Fibroblast of skin of left biceps (primary cell): ENCODE data around the gene PRKCE.

Source experiments
- DNase-seq, 2 experiments: peaks; one replicate each; pipeline ENCODE4 v3.0.0-alpha.2; 2013; ENCODE audit warnings: low read depth in 2 of 2

Gene PRKCE

DNA sequence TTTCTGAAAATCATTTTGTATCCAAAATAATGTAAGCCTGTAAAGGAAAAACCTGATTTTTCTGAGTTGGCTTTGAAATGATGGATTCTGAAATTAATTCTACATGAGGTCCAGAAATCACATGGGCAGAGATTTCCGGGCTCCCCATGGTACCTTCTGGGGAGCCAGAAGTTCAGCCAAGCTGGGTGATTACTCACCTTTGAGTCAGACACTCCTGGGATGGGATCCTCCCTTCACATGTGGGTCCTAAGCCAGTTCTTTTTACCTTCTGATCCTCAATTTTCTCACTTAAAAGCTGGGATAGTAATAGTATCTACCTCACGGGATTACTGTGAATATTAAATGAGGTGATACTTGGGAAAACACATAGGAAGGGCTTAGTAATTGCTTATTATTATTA lies 465.9 kb downstream of the PRKCE start:
- no peak for DNase-seq

DNA sequence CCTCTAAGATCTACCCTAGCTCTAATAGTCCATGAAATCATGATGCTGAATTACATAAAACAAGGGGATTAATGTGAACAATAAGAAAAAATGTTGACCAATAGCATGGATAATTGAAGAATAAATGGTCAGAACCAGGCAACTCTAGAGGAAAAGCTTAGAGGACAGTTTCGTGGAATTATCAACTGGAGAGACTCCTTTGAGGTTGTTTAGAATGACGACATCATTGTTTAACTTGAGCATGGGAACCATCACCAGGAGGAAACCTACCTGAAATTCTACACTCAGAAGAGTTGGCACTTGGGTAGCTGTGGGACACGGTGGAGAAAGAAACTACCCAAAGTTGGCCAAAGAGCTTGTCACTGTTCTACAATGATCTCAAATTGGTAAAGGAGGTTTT lies 466.5 kb downstream of the PRKCE start:
- DNase-seq = no peak

DNA sequence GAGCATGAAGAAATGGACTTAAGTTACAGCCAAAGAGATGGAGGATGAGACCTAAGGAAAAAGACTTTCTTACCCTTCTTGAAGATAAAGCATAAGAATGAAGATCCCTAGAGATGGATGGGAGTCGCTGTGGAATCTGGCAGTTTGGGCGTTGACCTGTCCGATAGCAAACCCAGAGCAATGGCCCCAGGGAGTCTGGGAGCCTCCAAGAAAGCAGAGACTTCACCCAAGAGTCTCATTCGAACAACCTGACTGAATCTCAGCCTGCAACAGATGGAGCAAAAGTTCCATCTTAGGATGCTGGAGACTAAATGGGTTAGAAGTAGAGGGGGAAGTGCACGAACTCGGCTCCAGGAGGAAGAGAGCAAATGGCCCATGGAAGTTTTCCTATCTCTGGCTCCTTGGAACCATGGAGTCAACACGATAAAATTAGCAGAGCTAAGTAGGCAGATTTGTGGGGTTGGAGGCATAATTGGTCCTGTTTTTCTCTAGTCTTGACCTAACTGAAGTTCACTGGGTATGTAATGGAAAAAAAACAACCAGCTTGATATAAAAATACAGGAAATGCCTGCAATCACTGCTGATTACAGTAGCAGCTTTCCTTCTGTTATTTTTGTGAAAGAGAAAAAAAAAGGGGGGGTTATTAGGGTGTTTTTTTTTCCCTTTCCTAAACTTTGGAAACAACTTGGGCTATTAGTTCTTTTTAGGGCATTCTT lies 467.3 kb downstream of the PRKCE start:
- DNase-seq = no peak

DNA sequence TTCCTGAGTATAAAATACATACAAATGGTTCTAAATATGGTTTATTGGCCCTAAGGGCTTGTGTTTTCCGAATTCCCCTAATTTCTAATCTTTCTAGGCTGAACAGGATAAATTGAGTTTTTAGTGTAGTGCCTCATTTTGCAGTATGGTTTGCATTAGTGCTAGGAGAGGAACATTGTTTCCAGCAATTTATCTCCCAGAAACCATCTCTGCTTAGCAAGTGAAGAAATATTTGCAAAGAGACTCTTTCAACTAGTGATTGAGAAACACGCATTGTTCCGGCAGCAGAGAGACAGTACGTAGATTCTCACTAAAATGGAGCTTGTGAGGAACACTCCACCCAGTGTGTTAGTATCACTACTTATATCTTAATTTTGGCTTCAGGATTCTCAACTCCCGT lies 468.0 kb downstream of the PRKCE start:
- peak; percentile 68 to 74 for DNase-seq

DNA sequence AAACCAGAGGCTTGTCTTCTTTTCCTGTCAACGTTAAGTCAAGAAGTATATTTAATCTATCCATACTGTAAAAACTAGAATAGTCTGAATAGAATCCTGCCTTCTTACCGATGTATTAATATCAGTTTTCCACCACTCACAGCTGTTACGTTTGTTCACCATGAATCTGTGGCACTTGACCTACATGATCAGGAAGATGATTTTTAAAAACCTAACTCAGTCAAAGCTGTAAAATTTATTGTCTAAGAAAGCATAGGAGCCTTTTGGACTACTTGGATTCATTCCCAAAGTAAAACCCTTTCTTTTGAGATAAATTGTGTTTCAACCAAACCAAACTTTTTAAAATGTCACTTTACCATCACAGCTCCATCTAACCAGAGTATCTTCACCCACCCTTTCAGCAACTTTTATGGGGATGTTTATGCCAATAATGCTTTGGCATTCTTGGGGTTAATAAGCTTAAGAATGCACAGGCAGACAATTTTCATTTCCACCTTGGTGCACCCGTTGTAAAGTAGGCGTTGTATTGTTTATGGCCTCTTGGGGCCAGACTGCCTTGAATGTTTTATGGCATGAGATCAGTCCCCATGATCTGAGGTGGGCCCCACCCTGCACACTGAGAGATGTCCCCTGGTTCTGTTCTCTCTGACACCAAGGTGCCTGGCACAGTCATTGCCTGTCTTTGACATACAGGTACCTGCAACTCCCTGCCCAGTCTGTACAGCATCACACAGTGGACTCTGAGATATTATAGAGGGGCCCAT lies 469.5 kb downstream of the PRKCE start:
- no peak for DNase-seq

DNA sequence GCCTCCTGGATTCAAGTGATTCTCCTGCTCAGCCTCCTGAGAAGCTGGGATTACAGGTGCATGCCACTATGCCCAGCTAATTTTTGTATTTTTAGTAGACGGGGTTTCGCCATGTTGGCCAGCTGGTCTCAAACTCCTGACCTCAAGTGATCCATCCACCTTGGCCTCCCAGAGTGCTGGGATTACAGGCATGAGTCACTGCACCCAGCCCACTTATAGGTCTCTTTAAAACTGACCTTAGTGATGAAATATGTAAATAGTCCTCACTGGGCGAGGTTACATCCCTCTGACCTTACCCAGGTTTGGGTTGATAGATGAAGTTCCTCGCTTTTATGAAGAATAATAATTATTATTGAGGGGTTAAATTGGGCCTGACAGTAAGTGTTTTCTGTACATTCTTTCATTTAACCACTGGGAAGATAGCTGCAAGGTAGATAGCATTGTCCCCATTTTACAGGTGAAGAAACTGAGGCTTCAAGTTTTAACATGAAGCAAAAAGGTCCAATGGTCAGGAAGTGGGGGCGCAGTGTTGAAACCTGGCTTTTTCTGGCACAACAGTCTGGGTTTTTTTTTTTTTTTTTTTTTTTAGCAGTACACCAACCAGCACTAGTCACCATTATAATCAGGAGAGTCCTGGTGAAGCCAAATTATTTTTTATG lies 471.0 kb downstream of the PRKCE start:
- DNase-seq = no peak

DNA sequence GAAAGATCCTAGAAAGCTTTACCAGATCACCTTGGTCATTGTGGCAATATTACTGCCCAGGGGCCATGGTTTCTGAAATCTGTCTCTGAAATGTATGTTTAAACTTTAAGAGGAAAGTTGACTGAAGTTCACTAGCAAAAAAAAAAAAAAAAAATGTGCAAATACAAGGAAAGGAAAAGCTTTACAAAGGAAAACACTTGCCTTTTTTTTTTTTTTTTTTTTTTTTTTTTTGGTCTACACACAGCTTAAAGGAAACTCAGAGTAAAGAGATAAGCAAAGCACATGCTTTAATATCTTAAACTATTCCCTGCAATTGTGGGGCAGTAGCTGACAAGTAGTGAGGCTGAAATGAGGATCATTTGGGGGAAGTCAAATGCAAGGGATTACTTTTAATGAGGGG lies 471.5 kb downstream of the PRKCE start:
- DNase-seq = no peak

DNA sequence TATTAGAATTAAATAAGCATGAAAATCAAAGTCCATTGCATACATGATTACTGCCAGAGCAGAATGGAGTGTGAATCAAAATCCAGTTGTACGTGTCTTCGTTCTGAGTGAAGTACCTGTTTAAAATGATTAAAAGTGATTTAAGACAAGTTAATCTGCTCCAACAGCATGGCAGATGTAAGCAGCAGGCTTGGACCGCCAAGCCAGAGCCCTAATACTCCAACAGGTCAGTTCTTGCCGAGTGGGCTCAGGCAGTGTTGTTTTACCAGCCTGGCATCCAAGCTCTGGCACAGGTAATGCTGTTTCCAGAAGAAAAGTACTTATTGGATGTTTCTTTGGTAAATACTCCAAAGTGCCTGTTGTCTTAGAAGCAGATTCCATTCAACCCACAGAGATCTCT lies 474.3 kb downstream of the PRKCE start:
- no peak for DNase-seq

DNA sequence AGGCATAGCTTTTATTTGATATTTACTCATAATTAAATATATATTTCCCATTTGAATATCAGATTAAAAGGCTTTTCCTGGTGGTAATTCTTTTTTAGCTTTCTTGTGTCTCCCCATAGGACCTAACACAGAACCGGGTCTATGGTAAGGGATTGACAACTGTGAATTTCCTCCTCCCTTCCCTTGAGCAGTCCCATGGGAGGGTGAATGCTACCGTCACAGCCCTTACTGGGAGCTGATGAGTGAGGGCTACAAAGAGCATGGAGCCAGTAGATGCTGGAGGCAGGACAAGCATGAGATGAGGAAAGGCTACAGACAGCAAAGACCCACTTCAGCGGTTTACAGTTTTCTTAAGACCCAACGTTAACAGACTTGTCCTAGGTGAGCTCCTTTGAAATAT lies 475.1 kb downstream of the PRKCE start:
- DNase-seq = no peak

DNA sequence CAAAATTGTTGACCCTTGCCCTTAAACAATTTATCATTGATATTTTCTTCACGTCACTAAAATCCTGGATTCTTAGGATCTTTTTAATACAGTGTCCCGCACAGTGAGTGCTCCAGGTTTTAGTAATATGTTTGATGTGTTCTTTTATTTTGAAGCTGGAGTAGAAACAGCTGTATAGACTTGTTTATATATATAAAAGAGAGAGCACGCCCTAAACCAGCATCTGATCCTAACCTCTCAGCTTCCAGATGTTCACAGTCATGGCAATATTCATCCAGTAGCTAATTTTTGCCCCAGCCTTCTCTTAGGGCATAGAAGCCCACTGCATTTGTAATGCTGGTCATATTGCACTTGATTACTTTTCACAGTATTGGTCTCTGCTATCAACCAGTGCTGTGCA lies 475.7 kb downstream of the PRKCE start:
- DNase-seq = no peak

DNA sequence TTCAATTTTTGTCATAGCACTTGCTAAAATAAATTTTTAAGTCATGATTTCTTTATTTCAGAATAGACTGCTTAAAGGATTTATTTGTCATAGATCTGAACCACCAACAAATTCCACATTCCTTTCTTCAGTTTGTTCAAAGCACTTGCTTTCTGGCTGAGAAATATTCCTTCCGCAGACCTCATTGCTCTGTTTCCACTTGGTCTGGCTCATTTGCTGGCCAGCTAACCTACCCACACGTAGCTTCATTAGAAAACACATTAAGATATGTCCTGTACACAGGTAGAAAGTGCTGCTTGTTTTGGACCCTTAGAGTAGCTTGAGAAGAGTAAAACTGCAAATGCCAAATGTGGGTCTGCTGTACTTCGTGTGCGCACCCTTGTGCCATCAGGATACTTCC lies 479.0 kb downstream of the PRKCE start:
- DNase-seq = no peak

DNA sequence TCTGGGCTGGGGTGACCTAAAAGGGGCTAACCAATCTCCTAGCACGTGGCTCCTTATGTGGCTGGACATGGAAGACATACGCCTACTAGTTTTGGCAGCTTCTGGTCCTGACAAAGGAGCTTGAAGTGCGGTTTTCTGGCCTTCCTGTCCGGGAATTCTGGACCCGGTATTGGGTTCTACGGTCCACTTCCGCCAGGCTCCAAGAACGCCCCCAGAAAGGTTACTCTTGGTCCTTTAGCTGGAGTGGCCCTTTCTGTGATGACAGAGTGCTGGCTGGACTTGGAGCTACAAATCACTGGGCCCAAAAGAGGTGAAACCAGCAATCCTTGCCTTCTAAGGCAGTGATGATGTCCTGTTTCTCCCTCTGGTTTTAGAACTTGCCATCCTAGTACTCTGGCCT lies 481.5 kb downstream of the PRKCE start:
- DNase-seq = no peak

DNA sequence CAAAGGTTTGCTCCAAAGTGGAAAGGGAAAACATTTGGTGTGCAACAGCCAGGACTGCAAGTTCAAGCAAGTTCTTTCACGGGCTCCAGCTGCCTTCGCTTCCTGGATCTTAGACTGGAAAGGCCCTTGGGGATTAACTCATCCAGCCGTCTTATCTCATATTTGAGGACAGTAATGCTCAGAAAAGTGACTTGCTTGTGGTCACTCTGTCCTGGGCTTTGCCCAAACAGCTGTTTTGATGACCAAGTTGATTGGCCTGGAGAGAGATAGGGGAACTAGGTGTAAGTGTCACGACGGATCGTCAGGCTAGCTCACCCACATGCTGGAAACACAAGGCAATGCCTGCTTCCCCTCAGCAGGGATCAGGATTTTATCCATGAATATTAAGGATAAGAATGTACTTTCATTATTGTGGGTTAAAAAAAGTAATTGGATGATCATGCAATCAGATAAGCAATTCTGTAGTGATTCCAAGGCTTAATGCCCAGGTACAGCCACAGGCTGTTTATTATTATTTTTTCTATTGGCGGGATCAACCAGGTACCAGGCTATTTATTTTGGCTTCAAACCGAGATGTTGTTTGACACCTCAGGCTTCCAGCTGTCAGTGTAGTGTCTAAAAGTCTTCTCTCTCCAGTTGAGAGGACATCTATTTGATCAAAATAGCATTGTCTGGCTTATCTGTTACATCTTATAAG lies 483.2 kb downstream of the PRKCE start:
- DNase-seq = no peak

DNA sequence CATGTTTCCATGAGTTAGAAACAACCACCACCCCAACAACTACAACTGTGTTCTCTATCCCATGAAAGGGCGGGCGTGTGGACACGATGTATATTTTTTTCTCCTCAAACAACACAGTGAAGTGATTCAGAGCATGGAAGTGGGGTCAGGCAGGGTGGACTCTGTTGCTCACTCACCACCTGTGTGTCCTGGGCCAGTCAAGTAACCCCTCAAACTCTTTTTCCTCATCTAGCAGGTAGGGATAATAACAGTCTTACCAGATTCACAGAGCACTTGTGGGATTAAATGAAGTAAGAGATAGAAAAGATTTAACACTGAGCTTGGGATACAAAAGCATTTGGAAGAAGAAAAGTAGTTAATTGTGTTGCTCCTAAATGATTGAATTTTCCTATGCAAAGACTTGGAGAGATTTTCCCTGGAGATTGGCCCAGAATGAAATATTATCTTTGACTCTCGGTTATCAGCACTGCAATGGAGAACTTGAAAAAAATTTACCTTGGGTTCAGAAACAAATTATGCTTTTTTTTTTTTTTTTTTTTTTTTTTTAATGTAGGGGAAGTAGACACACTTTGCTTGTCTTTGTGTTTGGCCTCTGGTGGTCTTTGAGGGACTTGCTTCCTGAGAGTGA lies 483.9 kb downstream of the PRKCE start:
- DNase-seq = no peak

DNA sequence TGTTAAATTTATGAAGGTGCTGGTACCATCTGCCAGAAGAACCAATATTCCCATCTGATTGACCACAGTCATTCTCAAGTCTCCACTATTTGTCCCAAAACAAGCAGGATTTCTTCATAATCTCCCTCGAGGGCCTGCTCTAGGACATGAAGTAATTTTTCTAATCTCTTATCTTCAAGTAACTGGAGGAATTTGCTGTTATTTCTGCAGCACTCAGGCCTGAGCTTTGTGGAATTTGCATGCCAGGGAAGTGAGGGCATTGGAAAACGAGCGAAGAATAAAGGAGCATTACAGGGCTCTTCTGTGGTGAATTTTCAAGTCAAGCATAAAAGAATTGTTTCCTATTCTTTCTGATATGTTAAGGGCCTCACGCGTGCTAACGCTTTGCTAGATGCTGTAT lies 484.5 kb downstream of the PRKCE start:
- no peak for DNase-seq

DNA sequence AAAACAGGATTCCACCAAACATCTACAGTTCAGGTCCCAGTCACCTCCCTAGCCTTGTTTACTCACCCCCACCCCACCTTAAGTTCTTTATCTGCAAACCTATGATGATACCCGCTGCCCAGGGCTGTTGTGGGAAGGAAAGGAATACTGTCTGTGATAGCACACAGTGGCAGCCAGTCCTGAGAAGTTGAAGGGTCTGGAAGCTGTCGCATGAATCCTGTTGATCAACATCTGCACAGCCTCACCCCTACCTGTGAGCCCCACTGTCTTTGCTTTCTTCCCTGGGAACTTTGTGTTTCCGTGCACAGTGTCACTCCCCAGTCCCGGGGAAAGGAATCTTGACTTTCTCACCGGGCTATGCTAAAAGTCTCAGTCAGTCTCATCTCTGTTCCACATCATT lies 485.0 kb downstream of the PRKCE start:
- DNase-seq = no peak

DNA sequence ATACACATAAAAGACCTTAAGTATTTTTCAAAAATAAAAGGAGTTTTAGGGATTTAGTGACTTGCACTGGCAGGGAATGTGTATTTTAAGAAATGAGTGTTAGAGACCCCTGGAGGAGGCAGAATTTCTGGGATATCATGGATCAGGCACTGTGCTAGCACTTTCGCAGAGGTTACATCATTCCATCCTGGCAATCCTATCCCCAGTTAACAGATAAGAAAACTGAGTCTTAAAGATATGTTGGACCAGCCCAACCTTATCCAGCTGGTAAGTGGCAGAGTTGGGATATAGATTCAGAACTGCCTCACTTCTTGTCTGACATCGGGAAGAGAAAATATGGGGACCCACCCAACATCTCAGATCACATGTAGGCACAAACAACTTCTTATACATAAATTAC lies 485.5 kb downstream of the PRKCE start:
- no peak for DNase-seq

DNA sequence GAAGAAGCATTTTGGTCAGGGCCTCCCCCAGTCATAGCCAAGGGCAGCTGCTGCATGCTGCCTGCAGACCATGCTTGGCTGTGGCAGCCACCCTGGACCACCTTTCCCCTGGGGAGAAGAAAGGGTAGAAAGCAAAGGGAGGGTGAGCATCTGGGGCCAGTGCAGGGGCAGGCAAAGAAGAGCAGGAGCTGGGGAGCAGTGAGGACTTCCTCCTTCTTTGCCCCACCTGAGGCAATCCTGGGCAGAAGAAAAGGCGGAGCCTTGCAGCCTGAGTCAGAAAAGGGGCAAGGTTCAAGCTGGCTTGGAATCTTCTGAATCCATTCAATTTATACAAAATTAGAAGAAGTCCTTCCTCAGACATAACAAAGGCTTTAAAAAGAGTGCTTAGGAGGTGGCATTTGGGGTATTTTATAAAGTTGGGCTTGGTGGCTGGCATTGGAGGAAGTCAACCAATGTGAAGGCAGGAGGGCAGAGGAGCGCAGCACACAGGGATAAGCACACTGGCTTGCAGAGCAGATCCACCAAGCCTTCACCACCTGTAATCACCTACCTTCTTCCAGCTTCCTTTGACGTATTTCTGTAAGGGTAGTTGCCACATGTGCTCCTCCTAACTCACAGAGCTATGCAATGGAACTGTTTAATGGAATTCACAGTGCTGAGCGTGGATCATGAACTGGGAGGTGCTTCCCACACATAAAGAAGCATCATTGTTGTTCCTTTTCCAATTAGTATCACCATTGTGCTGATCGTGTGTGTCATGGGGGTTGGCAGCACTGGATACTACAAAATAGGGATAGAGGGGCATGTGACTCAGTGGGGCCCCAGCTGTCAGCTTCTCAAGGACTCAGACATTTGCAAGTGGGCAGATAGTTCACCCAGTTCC lies 491.3 kb downstream of the PRKCE start:
- DNase-seq = no peak

DNA sequence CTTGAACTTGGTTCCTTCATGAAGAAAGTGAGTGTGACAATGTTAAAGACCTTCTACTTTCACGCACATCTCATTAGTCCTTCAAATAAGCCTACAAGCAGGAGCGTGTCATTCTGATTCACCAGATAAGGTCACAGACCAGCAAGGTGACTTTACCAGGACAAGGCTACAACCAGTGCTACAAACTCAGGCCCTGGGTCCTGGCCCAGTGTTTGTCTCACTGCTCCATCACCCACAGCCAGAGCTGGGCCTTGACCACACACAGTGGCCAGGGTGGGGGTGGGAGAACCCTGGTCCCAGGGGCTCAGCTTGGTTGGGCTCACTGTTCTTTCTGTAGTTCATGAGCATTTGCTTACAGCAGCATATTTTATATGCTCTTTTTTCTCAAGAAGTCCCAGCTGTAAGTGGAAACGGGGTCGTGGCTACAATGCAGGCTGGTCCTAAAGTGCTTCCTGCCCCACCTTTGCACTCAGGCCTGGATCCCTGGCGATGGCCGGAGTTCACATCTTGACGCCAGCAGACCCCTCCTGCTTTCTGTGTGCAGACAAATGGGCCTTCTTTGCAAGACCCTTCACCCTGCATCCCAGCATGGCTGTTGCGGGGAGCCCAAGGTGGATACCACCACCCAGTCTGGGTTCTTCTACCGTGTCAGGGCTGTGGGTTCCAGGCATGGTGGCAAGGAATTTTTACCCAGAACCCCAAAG lies 492.1 kb downstream of the PRKCE start:
- DNase-seq = no peak

DNA sequence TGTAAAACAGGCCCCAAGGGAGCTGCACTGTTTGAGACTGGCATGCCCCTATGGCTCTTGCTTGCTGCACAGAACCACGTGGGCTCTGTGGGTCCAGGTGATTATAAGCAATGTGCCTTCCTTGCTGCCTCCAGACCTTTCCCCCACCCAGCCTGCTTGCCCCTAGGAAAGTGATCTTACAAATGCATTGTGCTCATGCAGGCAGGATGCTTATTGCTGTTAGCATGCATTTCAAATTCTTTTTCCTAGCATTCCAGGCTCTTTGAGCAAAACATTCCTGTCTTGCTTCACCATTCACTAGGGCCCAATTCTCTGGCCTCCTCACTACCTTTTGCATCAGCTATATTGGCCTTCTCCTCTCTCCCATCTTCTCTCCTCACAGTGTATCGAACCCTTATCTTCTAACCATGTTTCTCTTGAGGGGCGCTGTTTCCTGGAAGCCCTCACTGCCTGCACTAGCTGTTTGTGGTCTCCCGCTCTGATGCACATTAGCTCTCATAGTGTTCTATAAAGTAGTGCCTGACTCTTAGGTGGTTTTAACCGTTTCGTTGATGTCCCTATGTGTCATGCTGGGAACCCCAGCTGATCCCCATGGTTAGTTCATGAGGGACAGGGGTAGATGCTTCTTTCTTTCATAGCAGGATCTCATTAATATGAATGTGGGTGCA lies 492.8 kb downstream of the PRKCE start:
- no peak for DNase-seq
